NCI-H1930 (cell line): Measurements from ENCODE around the gene MYOT.

Source experiments
- DNase-seq, 2 experiments: peaks; one replicate each; lab custom pipeline; 2025; lab: John Stamatoyannopoulos, UW

The MYOT gene

GRCh38 chr5:137902408-137903133, 34.9 kb downstream of the MYOT start:
- no peak for DNase-seq

- DNase-seq: no peak
Observed at GRCh38 chr5:137914758-137915157, 47.1 kb downstream of the MYOT start.

DNA sequence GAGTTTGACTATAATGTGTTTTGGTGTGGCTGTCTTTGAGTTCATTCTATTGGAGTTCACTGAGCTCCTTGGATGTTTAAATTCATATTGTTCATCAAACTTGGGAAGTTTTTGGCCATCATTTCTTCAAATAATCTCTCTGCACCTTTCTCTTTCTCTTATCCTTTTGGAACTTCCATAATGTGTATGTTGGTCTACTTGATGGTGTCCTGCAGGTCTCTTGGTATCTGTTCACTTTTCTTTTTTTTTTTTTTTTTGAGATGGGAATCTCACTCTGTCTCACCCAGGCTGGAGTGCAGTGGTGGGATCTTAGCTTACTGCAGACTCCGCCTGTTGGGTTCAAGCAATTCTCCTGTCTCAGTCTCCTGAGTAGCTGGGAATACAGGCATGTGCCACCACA, 49.3 kb downstream of the MYOT start:
- DNase-seq: no peak

GRCh38 chr5:137921931-137922330, 54.3 kb downstream of the MYOT start:
- no peak for DNase-seq

- DNase-seq: no peak
Observed at GRCh38 chr5:137923856-137924255, 56.2 kb downstream of the MYOT start.

GRCh38 chr5:137932800-137933199, 65.1 kb downstream of the MYOT start:
- no peak for DNase-seq

DNA sequence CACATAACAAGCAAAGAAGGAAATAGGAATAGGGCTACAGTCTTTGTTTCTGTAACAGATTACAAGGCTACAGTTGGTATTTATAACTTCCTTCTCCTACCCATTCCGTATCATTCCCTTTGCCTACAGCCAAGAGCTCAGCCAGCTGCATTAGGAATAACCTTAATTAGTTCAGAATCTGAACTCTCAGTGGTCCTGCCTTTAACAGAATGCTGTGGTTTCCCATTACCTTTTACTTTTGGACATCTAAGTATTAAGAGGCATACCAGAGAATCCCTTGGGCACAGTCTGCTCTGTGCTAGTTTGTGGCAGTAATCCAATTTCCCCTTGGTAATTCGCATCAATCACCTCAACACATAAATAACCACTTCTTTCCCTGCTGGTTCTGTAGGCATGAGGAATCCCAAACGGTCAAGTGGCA, 65.8 kb downstream of the MYOT start:
- DNase-seq: no peak

DNA sequence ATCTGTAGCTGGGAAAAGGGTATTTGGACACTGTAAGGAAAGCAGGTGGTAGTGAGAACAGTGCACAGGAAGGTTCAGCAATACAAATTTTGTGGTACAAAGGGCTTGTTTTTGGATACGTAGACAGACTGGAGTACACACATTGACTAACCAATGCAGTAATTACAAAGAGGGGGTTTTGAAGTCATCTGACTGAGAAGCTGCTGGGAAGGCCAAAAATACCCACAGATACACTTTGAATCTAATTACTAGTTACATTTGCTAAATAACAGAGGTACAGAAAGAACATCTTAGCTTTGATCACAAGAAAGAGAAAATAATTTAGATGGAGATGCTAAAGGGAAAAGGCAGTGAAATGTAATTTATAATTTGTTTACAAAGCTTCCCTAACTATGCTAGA, 67.5 kb downstream of the MYOT start:
- no peak for DNase-seq

DNA sequence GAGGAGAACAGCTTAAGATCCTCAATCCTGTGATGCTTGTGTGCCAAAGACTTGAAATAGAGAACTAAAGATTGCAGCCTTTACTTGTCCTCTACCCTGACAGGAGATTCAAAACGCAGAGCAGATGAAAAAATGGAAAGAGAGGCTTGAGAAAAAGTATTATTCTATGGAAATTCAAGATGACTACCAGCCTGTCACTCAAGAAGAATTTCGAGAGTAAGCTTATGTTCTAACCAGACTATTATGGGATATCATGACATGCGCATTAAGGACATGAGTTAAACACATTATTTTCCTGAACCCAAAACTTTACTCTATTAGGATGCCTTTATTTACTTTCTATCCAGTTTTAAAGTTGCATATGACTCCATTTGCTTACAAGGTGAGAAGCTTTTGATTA, 68.0 kb downstream of the MYOT start:
- DNase-seq: no peak
